ENCODE data around the gene GPD2. TPM values are rescaled to one million over a fixed set of nuclear protein-coding genes. Genes with fewer than 3 reads are reported as not detected.
"Not testable (repeated sequence)": the region's sequence is repeated elsewhere in the genome, so short reads cannot be mapped to it uniquely, and the experiment has no call there.

The GPD2 gene
- total and polyA plus RNA-seq, 2 of the 8 experiments (the other 6 are each of a cell fraction or from before 2014, with no cell fraction given), result 8.4 to 43.1 TPM

GRCh38 chr2:156615836-156616322, 179.7 kb downstream of the GPD2 start (continued):
- TF ChIP-seq GTF2F1 (IDR thresholded peaks at IDR 0.05; ENCODE audit: borderline replicate concordance, low read depth, low read length) (no peak), EZH2 (IDR thresholded peaks at IDR 0.05; ENCODE audit: low read depth, low read length, severe bottlenecking) (no peak)

- H3K14ac ChIP-seq (ENCODE audit: insufficient read length); H3K79me1 ChIP-seq (ENCODE audit: low read depth, low read length); H2BK120ac ChIP-seq (replicated peaks; ENCODE audit: low read depth, low read length); H3K56ac ChIP-seq (replicated peaks; ENCODE audit: insufficient read length, low read depth, low read length); H3K36me3 ChIP-seq (ENCODE audit: control insufficient read depth in 2 of 4, insufficient read depth in 4 of 4, low read length in 3 of 4); H2BK12ac ChIP-seq (ENCODE audit: low read depth, low read length); H3K4me2 ChIP-seq (ENCODE audit: insufficient read depth in 1 of 2, low read depth in 2 of 2, low read length in 2 of 2); H3K18ac ChIP-seq (ENCODE audit: extremely low read depth, low read length); H3K27ac ChIP-seq (ENCODE audit: low read depth, low read length); H4K91ac ChIP-seq (replicated peaks; ENCODE audit: insufficient read length, low read length); H2AFZ ChIP-seq (ENCODE audit: low read length); H4K8ac ChIP-seq (ENCODE audit: extremely low read depth, insufficient read depth, low read length); POLR2A ChIA-PET (ENCODE audit: partially characterized antibody); H4K20me1 ChIP-seq (replicated peaks in 1 of 2; ENCODE audit: control insufficient read depth in 1 of 2, insufficient read depth in 2 of 2, low read length in 2 of 2); H3K4me3 ChIP-seq (ENCODE audit: extremely low read depth in 1 of 4, insufficient read depth in 2 of 4, low read depth in 3 of 4, low read length in 4 of 4); FAIRE-seq; DNase-seq (ENCODE audit: low read depth in 1 of 2, low spot score in 2 of 2); H2BK20ac ChIP-seq (ENCODE audit: low read length); H3K79me2 ChIP-seq (ENCODE audit: control insufficient read depth in 1 of 2, insufficient read depth in 2 of 2, low read length in 2 of 2); H4K5ac ChIP-seq (ENCODE audit: insufficient read length, low read depth, low read length); H2BK15ac ChIP-seq (ENCODE audit: low read length); H3K4ac ChIP-seq (replicated peaks; ENCODE audit: insufficient read length, low read depth, low read length); H3K9me3 ChIP-seq (ENCODE audit: insufficient read depth in 2 of 2, low read depth in 1 of 2, low read length in 1 of 2); H3K23me2 ChIP-seq (ENCODE audit: low read depth, low read length); H3K27me3 ChIP-seq (replicated peaks in 1 of 4; ENCODE audit: control insufficient read depth in 3 of 4, extremely low read depth in 1 of 4, insufficient read depth in 3 of 4, low read length in 3 of 4); H3K23ac ChIP-seq (ENCODE audit: insufficient read length); H2BK5ac ChIP-seq (ENCODE audit: low read depth, low read length); H3K4me1 ChIP-seq (replicated peaks in 1 of 4; ENCODE audit: control insufficient read depth in 3 of 4, insufficient read depth in 4 of 4, low read length in 3 of 4); H3K9ac ChIP-seq (replicated peaks in 1 of 4; ENCODE audit: extremely low read depth in 1 of 4, low read depth in 3 of 4, low read length in 3 of 4); H2AK5ac ChIP-seq (ENCODE audit: low read depth, low read length): not testable (repeated sequence)
- CTCF ChIA-PET (ENCODE audit: partially characterized antibody), result interaction anchor here (0.7 kb wide), 1 partner anchor 8 kb away, joined by 3 read pairs; no protein-coding TSS in a partner anchor
- WGBS, 2 experiments (ENCODE audit: extremely low coverage in 1 of 2, insufficient coverage in 1 of 2, insufficient read length in 1 of 2, insufficient replicate concordance in 2 of 2, low coverage in 1 of 2, low lambda C conversion rate in 2 of 2, missing lambda C conversion rate in 1 of 2), result 98% methylated on average over 14 of the region's 33 CpGs; no CpG with 5 or more reads in 1 of the 2 experiments
Measured at GRCh38 chr2:156618071-156618470, 181.9 kb downstream of the GPD2 start.

Measured in H1 (cell line).